ENCODE data around the gene KRTCAP2.
A peak's percentile ranks its signal among the peaks of the same experiment; 100 is the strongest.

KRTCAP2 gene

GRCh38 chr1:155209312-155209721 lies 36.2 kb upstream of the KRTCAP2 start:
- peak overlapping the region; percentile 82 for H3K4me3 ChIP-seq (ENCODE audit: low read depth, low read length)
- in situ Hi-C loops (cut with HindIII; ENCODE audit: low sequenced_read_pairs) = no loop called here
- DNase-seq (ENCODE audit: low read depth) = no peak
- TF ChIP-seq CTCF (IDR thresholded peaks at IDR 0.05; ENCODE audit: low read depth, low read length, missing control alignments) = no peak

GRCh38 chr1:155208541-155209311 lies 35.6 kb upstream of the KRTCAP2 start, which contains the start of gene MTX1:
MTX1 (plus strand) TSS chr1:155208695; CDS start chr1:155208805, 110 bp downstream.
- peak within 1 kb of the TSS; percentile 82 for H3K4me3 ChIP-seq (ENCODE audit: low read depth, low read length)
- no peak for DNase-seq (ENCODE audit: low read depth)
- in situ Hi-C loops (cut with HindIII; ENCODE audit: low sequenced_read_pairs) = no loop called here
- no peak for TF ChIP-seq CTCF (IDR thresholded peaks at IDR 0.05; ENCODE audit: low read depth, low read length, missing control alignments)

GRCh38 chr1:155207806-155208540 lies 34.9 kb upstream of the KRTCAP2 start, which contains the start of gene THBS3:
THBS3 (minus strand) TSS chr1:155207897; CDS start chr1:155207876, 21 bp downstream.
- no peak for TF ChIP-seq CTCF (IDR thresholded peaks at IDR 0.05; ENCODE audit: low read depth, low read length, missing control alignments)
- in situ Hi-C loops (cut with HindIII; ENCODE audit: low sequenced_read_pairs) = no loop called here
- peak within 1 kb of the TSS; percentile 82 for H3K4me3 ChIP-seq (ENCODE audit: low read depth, low read length)
- no peak for DNase-seq (ENCODE audit: low read depth)

GRCh38 chr1:155206891-155207805 lies 34.0 kb upstream of the KRTCAP2 start:
- no peak for DNase-seq (ENCODE audit: low read depth)
- peak overlapping the region; percentile 82 for H3K4me3 ChIP-seq (ENCODE audit: low read depth, low read length)
- TF ChIP-seq CTCF (IDR thresholded peaks at IDR 0.05; ENCODE audit: low read depth, low read length, missing control alignments) = peak; percentile 93
- in situ Hi-C loops (cut with HindIII; ENCODE audit: low sequenced_read_pairs) = no loop called here

- no peak for DNase-seq (ENCODE audit: low read depth)
- in situ Hi-C loops (cut with HindIII; ENCODE audit: low sequenced_read_pairs) = no loop called here
Observed at GRCh38 chr1:155205969-155206593, 33.0 kb upstream of the KRTCAP2 start.

More at GRCh38 chr1:155205969-155206593, 33.0 kb upstream of the KRTCAP2 start:
- no peak overlapping the region for H3K4me3 ChIP-seq (ENCODE audit: low read depth, low read length)
- no peak for TF ChIP-seq CTCF (IDR thresholded peaks at IDR 0.05; ENCODE audit: low read depth, low read length, missing control alignments)

All from astrocyte of the cerebellum (primary cell).